K562 (cell line): Measurements from ENCODE around the gene LBHD1. TPM values are rescaled to one million over a fixed set of nuclear protein-coding genes. Genes with fewer than 3 reads are reported as not detected.

ENCODE experiments used
- BRF1 ChIP-seq: IDR thresholded peaks from 3 replicates; pipeline ENCODE4 v1.6.1; 2011; ENCODE audit warnings: borderline replicate concordance, mild to moderate bottlenecking; ENCODE audit not compliant: insufficient read length; ENCODE audit errors: extremely low read depth
- CBFA2T2 ChIP-seq: fragments of 450-650 bp; conservative IDR thresholded peaks from 2 replicates; pipeline ENCODE4 v1.6.1; 2017; ENCODE audit warnings: mild to moderate bottlenecking
- CXXC5 ChIP-seq: fragments of 250-450 bp; sonication (Bioruptor Pico); IDR thresholded peaks from 2 replicates; pipeline ENCODE4 v1.8.0; 2022; ENCODE audit warnings: inconsistent platforms, mild to moderate bottlenecking, moderate library complexity
- DACH1 ChIP-seq: fragments of 450-650 bp; IDR thresholded peaks from 2 replicates; pipeline ENCODE4 v1.6.1; 2018; ENCODE audit not compliant: partially characterized antibody
- E2F3 ChIP-seq: fragments of 250-450 bp; sonication (Bioruptor Pico); IDR thresholded peaks from 2 replicates; pipeline ENCODE4 v1.4.0; 2020; ENCODE audit warnings: mild to moderate bottlenecking
- EP400 ChIP-seq: fragments of 450-650 bp; IDR thresholded peaks from 2 replicates; pipeline ENCODE4 v1.6.1; 2017; ENCODE audit warnings: antibody characterized with exemption, mild to moderate bottlenecking, moderate library complexity
- ETS2 ChIP-seq: IDR thresholded peaks from 2 replicates; pipeline ENCODE4 v1.6.1; 2016; ENCODE audit warnings: borderline replicate concordance, missing genetic modification characterization, mild to moderate bottlenecking, moderate library complexity, missing compliant biosample characterization; ENCODE audit not compliant: poor library complexity, severe bottlenecking
- ETV6 ChIP-seq, 3 experiments: fragments of 150-350 bp in 1 of 3; sonication (generic) in 1 of 3; formaldehyde crosslinking in 1 of 3; IDR thresholded peaks; 2 replicates each; pipeline versions ENCODE4 v1.6.1 to v1.8.0; 2014 to 2022; ENCODE audit warnings: borderline replicate concordance in 2 of 3, low read depth in 2 of 3, antibody characterized with exemption in 1 of 3, low read length in 1 of 3, mild to moderate bottlenecking in 1 of 3, missing genetic modification reagents in 1 of 3
- FIP1L1 ChIP-seq: fragments of 200-400 bp; formaldehyde crosslinking; IDR thresholded peaks from 2 replicates; pipeline ENCODE4 v1.6.1; 2018; ENCODE audit warnings: mild to moderate bottlenecking, low read depth, low read length; ENCODE audit not compliant: poor library complexity, severe bottlenecking
- GATAD2B ChIP-seq: fragments of 450-650 bp; IDR thresholded peaks from 2 replicates; pipeline ENCODE4 v1.6.1; 2017; ENCODE audit warnings: mild to moderate bottlenecking, borderline replicate concordance
- HLTF ChIP-seq: fragments of 450-650 bp; IDR thresholded peaks from 2 replicates; pipeline ENCODE4 v1.6.1; 2016
- ILK ChIP-seq: fragments of 450-650 bp; IDR thresholded peaks from 2 replicates; pipeline ENCODE4 v1.6.1; 2016; ENCODE audit warnings: missing genetic modification characterization, low read depth, mild to moderate bottlenecking, missing compliant biosample characterization, moderate library complexity, borderline replicate concordance
- MAFK ChIP-seq: IDR thresholded peaks from 2 replicates; pipeline ENCODE4 v1.6.1; 2011; ENCODE audit warnings: low read length, improper control_type of control experiment
- NFYB ChIP-seq: IDR thresholded peaks from 2 replicates; pipeline ENCODE4 v1.6.1; 2011; ENCODE audit warnings: mild to moderate bottlenecking, moderate library complexity; ENCODE audit not compliant: insufficient read length; ENCODE audit errors: extremely low read depth
- RB1 ChIP-seq: fragments of 450-650 bp; IDR thresholded peaks from 2 replicates; pipeline ENCODE4 v1.6.1; 2017; ENCODE audit warnings: low read depth, mild to moderate bottlenecking
- RBM25 ChIP-seq: fragments of 200-400 bp; formaldehyde crosslinking; IDR thresholded peaks from 2 replicates; pipeline ENCODE4 v1.6.1; 2018; ENCODE audit warnings: low read length, low read depth, moderate library complexity; ENCODE audit not compliant: severe bottlenecking
- SNAPC5 ChIP-seq: fragments of 250-450 bp; sonication (Bioruptor Pico); IDR thresholded peaks from 2 replicates; pipeline ENCODE4 v1.8.0; 2021; ENCODE audit warnings: moderate library complexity, mild to moderate bottlenecking, inconsistent platforms
- STAT5A ChIP-seq: IDR thresholded peaks from 2 replicates; pipeline ENCODE4 v1.6.1; 2012; ENCODE audit warnings: low read length, inconsistent platforms, borderline replicate concordance
- THRAP3 ChIP-seq: fragments of 450-650 bp; IDR thresholded peaks from 2 replicates; pipeline ENCODE4 v1.6.1; 2016; ENCODE audit warnings: mild to moderate bottlenecking, inconsistent platforms, borderline replicate concordance
- ZKSCAN3 ChIP-seq: fragments of 250-450 bp; sonication (Bioruptor Pico); IDR thresholded peaks from 2 replicates; pipeline ENCODE4 v1.4.0; 2020
- ZNF134 ChIP-seq: fragments of 250-450 bp; sonication (Bioruptor Pico); conservative IDR thresholded peaks from 2 replicates; pipeline ENCODE4 v1.4.0; 2020
- ZNF384 ChIP-seq: IDR thresholded peaks from 2 replicates; pipeline ENCODE4 v1.6.1; 2012; ENCODE audit warnings: low read depth, low read length, improper control_type of control experiment
- ZNF507 ChIP-seq: conservative IDR thresholded peaks from 2 replicates; pipeline ENCODE4 v1.6.1; 2017; ENCODE audit warnings: missing genetic modification characterization, missing compliant biosample characterization
- ZSCAN29 ChIP-seq: fragments of 450-650 bp; IDR thresholded peaks from 2 replicates; pipeline ENCODE4 v1.6.1; 2017
- polyA plus RNA-seq, 8 experiments: library from polyadenylated mRNA; depleted of rRNA in 4 of 8; stranded (reverse) in 5 of 8; unstranded in 3 of 8; fragments of >200 nt; fragmentation: Nextera tagmentation in 2 of 8; fragmentation: Illumina TruSeq in 1 of 8; extraction: Ambion mirVana in 2 of 8; extraction: Trizol in 1 of 8; gene quantifications; 2 replicates each; pipeline versions ENCODE4 v1.2.1 to v1.2.3, GENCODE V29; 2011 to 2014; ENCODE audit warnings: inconsistent platforms in 1 of 8, missing spikeins in 1 of 8
- total RNA-seq, 7 experiments: library from RNA; depleted of rRNA in 6 of 7; stranded (reverse); fragments of >200 nt in 6 of 7; fragmentation: Illumina TruSeq in 2 of 7; extraction: Trizol in 2 of 7; gene quantifications; 2 replicates each; pipeline versions ENCODE4 v1.2.1 to v1.2.3, GENCODE V29; 2011 to 2021; ENCODE audit warnings: low replicate concordance in 1 of 7
- TF ChIP-seq, protein P1 (sequence below): conservative IDR thresholded peaks from 2 replicates; pipeline ENCODE4 v1.6.1; 2011; ENCODE audit warnings: low read depth, mild to moderate bottlenecking, low read length; ENCODE audit not compliant: control insufficient read depth
- TF ChIP-seq, protein P2 (sequence below), 2 experiments: IDR thresholded peaks; 2 replicates each; pipeline ENCODE4 v1.6.1; 2012; ENCODE audit warnings: improper control_type of control experiment in 2 of 2, low read depth in 2 of 2, low read length in 2 of 2, borderline replicate concordance in 1 of 2

The LBHD1 gene
- total and polyA plus RNA-seq, 9 of the 15 experiments (the other 6 are each of a cell fraction or from before 2014, with no cell fraction given), result 2.6 to 28.0 (median 12.5) TPM

- TF ChIP-seq E2F3, result peak; percentile 65; the same call in 1 of the 2 replicates
- no peak for TF ChIP-seq ETS2 (tag)
- TF ChIP-seq EP400, result peak; percentile 88
- TF ChIP-seq RB1, result peak; percentile 75; the same call in 1 of the 2 replicates
- TF ChIP-seq CBFA2T2, result no peak
- TF ChIP-seq ZKSCAN3 (CRISPR knock-in tag), result no peak
- TF ChIP-seq DACH1, result no peak
- no peak for TF ChIP-seq RBM25
- peak; percentile 94 for TF ChIP-seq CXXC5 (CRISPR knock-in tag)
- TF ChIP-seq SNAPC5 (CRISPR knock-in tag), result no peak
- TF ChIP-seq ETV6 (IDR thresholded peaks at IDR 0.05; ENCODE audit: borderline replicate concordance in 1 of 2, low read depth in 2 of 2, low read length in 1 of 2), result no peak
- TF ChIP-seq ETV6 (CRISPR knock-in tag; IDR thresholded peaks at IDR 0.05; ENCODE audit: borderline replicate concordance), result no peak
- TF ChIP-seq ZNF384, result no peak
- no peak for TF ChIP-seq BRF1
- TF ChIP-seq HLTF, result no peak
- TF ChIP-seq NFYB, result peak; percentile 56
- TF ChIP-seq ILK (tag), result no peak
- TF ChIP-seq, protein P1, sequence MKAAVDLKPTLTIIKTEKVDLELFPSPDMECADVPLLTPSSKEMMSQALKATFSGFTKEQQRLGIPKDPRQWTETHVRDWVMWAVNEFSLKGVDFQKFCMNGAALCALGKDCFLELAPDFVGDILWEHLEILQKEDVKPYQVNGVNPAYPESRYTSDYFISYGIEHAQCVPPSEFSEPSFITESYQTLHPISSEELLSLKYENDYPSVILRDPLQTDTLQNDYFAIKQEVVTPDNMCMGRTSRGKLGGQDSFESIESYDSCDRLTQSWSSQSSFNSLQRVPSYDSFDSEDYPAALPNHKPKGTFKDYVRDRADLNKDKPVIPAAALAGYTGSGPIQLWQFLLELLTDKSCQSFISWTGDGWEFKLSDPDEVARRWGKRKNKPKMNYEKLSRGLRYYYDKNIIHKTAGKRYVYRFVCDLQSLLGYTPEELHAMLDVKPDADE, result peak; percentile 74
- no peak for TF ChIP-seq ZNF134 (CRISPR knock-in tag)
- no peak for TF ChIP-seq GATAD2B
- TF ChIP-seq STAT5A, result no peak
- no peak for TF ChIP-seq MAFK
- TF ChIP-seq, protein P2, sequence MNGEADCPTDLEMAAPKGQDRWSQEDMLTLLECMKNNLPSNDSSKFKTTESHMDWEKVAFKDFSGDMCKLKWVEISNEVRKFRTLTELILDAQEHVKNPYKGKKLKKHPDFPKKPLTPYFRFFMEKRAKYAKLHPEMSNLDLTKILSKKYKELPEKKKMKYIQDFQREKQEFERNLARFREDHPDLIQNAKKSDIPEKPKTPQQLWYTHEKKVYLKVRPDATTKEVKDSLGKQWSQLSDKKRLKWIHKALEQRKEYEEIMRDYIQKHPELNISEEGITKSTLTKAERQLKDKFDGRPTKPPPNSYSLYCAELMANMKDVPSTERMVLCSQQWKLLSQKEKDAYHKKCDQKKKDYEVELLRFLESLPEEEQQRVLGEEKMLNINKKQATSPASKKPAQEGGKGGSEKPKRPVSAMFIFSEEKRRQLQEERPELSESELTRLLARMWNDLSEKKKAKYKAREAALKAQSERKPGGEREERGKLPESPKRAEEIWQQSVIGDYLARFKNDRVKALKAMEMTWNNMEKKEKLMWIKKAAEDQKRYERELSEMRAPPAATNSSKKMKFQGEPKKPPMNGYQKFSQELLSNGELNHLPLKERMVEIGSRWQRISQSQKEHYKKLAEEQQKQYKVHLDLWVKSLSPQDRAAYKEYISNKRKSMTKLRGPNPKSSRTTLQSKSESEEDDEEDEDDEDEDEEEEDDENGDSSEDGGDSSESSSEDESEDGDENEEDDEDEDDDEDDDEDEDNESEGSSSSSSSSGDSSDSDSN (IDR thresholded peaks at IDR 0.05; ENCODE audit: borderline replicate concordance in 1 of 2, low read depth in 2 of 2, low read length in 2 of 2), result peak in 1 of 2 experiments; percentile 21; a peak in 1 of 4 replicates
- no peak for TF ChIP-seq THRAP3
- no peak for TF ChIP-seq ZNF507 (tag)
- TF ChIP-seq FIP1L1, result peak; percentile 53
- no peak for TF ChIP-seq ZSCAN29
Measured at GRCh38 chr11:62645946-62646824, 25.9 kb downstream of the LBHD1 start, which contains the start of gene GANAB (continued).
